Kidney (tissue), 14 donors: ENCODE results near the gene COX8A. TPM values are rescaled to one million over a fixed set of nuclear protein-coding genes. Genes with fewer than 3 reads are reported as not detected.
A peak's percentile ranks its signal among the peaks of the same experiment; 100 is the strongest.

Source experiments
- DNase-seq, 5 donors: peaks; one replicate each; pipeline ENCODE4 v3.0.0-alpha.2; 2013 to 2020
- FAIRE-seq: peaks from 2 replicates; lab custom pipeline; 2012; peaks lifted over from hg19 to GRCh38; lab: Jason Lieb, UNC
- H3K27ac ChIP-seq, 2 donors: one replicate each; pipeline ENCODE4 v1.7.0; 2013; ENCODE audit warnings: low read depth in 2 of 2, low read length in 2 of 2, inconsistent platforms in 1 of 2
- H3K27me3 ChIP-seq: one replicate; pipeline ENCODE4 v1.7.1; 2013; ENCODE audit warnings: low read length, inconsistent platforms; ENCODE audit not compliant: control insufficient read depth, insufficient read depth
- H3K36me3 ChIP-seq, 3 donors: one replicate each; pipeline versions ENCODE4 v1.7.0 to v1.7.1; 2013; ENCODE audit warnings: low read length in 3 of 3, control low read depth in 1 of 3, inconsistent platforms in 1 of 3; ENCODE audit not compliant: insufficient read depth in 3 of 3, control insufficient read depth in 2 of 3
- H3K4me1 ChIP-seq, 3 donors: one replicate each; pipeline versions ENCODE4 v1.7.0 to v1.7.1; 2013; ENCODE audit warnings: low read length in 3 of 3, inconsistent platforms in 1 of 3, low read depth in 1 of 3; ENCODE audit not compliant: control insufficient read depth in 2 of 3, insufficient read depth in 2 of 3
- H3K4me3 ChIP-seq, 3 donors: one replicate each; pipeline versions ENCODE4 v1.7.0 to v1.8.1; 2013; ENCODE audit warnings: low read length in 3 of 3, control low read depth in 1 of 3, inconsistent platforms in 1 of 3
- H3K9ac ChIP-seq, 3 donors: one replicate each; pipeline versions ENCODE4 v1.7.0 to v1.7.1; 2013; ENCODE audit warnings: low read length in 3 of 3, control low read depth in 1 of 3, inconsistent platforms in 1 of 3
- H3K9me3 ChIP-seq, 3 donors: one replicate each; pipeline versions ENCODE4 v1.7.0 to v1.7.1; 2013; ENCODE audit warnings: low read length in 3 of 3, control low read depth in 1 of 3, inconsistent platforms in 1 of 3; ENCODE audit not compliant: control insufficient read depth in 2 of 3, insufficient read depth in 1 of 3
- intact Hi-C: fragments of 100-400 bp; cut with DNase I; formaldehyde crosslinking; loops from one replicate; pipeline ENCODE4 v1.11.1; 2022
- polyA plus RNA-seq: library from polyadenylated mRNA; stranded (reverse); fragments of 350-450 nt; fragmentation: Illumina TruSeq; extraction: RNeasy Lipid Tissue Mini Kit (QIAGEN cat#74804); gene quantifications from one replicate; pipeline ENCODE4 v1.2.3, GENCODE V29; 2014; ENCODE audit warnings: low read depth, low replicate concordance; ENCODE audit not compliant: insufficient read depth
- total RNA-seq: library from RNA; stranded (reverse); fragmentation: NEBNext Ultra II Directional; extraction: Animal tissue kit (Norgen Biotek cat#: 25700); gene quantifications from one replicate; pipeline ENCODE4 v1.2.1, GENCODE V29; 2021
- TF ChIP-seq, protein P1 (sequence below): IDR thresholded peaks from 3 replicates; pipeline ENCODE4 v1.5.1; 2012; ENCODE audit warnings: mild to moderate bottlenecking, moderate library complexity, borderline replicate concordance; ENCODE audit not compliant: insufficient read depth; ENCODE audit errors: extremely low read depth
- donor health status: control.
- donor health status: control.
- donor health status: control.
- donor health status: control.
- donor health status: control.
- donor health status: DM: yes; HTN: yes; CAD: no.
- donor health status: Normal renal cell carcinoma (clear cell type).

COX8A gene
- total and polyA plus RNA-seq, 2 donors from 2014 or later, result 320 to 2,092 TPM

DNA sequence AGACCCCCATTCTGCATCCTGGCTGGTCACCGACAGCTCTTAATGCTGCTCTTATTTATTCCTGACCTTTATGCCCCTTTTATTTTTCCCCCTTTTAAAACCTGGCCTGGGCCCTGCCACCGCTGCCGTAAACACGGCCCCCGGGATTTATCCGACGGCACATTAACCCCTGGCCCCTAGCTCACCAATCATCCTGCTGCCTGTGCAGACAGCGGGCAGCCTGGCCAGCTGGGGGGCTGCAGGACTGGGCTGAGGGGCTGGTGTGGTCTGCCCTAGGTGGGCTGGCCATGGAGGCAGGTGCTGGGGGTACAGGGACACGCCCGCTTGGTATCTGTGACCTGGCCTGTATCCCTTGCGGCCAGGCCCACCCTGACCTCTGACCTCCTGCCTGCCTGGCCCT is 39.9 kb downstream of the COX8A start:
- no peak overlapping the region for H3K27ac ChIP-seq
- H3K36me3 ChIP-seq, result no peaks in the 10 kb centered on the region
- H3K4me1 ChIP-seq, result peaks cover 0 to 14% (median 0%) of the 10 kb centered on the region in 3 donors
- no peak overlapping the region for H3K4me3 ChIP-seq
- FAIRE-seq, result no peak
- no peaks in the 10 kb centered on the region for H3K27me3 ChIP-seq
- DNase-seq, result peak in 4 of 5 donors; percentile 62 to 80 (median 75)
- no peaks in the 10 kb centered on the region for H3K9me3 ChIP-seq
- intact Hi-C loops, result no loop called here
- H3K9ac ChIP-seq, result no peak overlapping the region
- TF ChIP-seq, protein P1, sequence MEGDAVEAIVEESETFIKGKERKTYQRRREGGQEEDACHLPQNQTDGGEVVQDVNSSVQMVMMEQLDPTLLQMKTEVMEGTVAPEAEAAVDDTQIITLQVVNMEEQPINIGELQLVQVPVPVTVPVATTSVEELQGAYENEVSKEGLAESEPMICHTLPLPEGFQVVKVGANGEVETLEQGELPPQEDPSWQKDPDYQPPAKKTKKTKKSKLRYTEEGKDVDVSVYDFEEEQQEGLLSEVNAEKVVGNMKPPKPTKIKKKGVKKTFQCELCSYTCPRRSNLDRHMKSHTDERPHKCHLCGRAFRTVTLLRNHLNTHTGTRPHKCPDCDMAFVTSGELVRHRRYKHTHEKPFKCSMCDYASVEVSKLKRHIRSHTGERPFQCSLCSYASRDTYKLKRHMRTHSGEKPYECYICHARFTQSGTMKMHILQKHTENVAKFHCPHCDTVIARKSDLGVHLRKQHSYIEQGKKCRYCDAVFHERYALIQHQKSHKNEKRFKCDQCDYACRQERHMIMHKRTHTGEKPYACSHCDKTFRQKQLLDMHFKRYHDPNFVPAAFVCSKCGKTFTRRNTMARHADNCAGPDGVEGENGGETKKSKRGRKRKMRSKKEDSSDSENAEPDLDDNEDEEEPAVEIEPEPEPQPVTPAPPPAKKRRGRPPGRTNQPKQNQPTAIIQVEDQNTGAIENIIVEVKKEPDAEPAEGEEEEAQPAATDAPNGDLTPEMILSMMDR, result no peak

DNA sequence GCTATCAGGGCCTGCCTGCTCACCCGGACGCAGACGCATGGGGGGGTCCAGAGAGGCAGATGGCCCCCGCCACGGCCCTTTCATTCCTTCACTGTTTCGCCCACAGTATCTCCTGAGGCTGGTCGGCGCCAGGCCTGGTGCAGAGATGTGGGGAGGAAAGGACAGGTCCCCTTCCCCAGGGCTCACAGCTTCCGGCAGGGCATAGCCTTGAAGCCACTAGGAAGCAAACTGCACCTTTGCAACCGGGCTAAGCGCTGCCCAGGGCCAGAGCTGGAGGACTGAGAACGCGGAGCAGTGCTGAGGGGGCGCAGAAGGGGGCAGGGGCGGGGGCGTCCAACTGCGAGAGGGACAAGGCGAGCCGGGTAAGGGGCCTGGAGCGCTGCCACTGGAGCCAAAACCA is 41.1 kb downstream of the COX8A start:
- TF ChIP-seq, protein P1, result no peak
- intact Hi-C loops, result no loop called here

DNA sequence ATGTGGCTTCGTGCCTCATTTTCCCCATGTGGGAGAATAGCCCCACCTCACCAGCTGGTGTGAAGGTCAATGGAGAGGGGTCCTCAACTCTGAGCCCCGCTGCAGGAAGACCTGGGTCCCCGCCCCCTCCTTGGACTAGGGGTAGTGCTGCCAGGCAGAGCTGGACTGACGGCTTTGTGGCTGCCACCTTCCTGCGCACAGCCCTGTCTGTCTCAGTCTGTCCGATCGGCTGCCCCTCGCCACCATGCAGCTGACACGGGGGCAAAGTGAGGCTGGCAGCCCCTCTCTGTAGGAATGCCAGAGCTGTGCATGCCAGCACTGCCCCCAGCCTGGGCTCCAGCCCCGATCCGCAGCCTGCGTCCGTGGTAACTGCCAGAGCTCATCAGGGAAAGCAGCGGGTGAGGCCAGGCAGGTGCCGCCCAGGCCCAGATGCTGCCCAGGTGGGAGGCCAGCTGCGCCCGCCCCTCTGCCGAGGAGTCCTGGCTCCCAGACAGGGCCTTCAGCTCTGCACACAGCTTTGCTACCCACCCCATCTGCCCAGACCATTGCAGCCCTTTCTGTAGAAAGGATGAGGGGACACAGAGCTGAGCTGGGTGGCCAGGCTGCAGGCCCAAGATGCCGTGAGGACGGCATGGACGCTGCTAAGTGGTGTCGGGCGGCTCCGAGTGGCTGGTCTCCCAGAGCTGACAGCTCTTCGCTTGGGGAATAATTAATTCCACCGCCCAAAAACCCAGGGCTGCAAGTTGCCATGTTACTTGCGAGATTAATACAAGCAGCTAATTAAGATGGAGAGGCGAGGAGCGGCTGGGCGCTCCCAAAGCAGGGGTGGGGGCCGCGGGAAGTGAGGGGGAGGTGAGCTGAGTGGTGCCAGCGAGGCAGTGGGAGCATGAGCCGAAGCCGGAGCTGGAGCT is 41.8 kb downstream of the COX8A start:
- TF ChIP-seq, protein P1, result no peak
- Histone ChIP-seq H3K36me3 (no peaks in the 10 kb centered on the region), H3K27me3 (no peaks in the 10 kb centered on the region), H3K4me3 (no peak overlapping the region), H3K4me1 (peaks cover 0 to 21% (median 4%) of the 10 kb centered on the region in 3 donors), H3K9me3 (no peaks in the 10 kb centered on the region), H3K27ac (no peak overlapping the region), H3K9ac (no peak overlapping the region)
- DNase-seq, result peak in 2 of 5 donors; percentile 29 to 34
- FAIRE-seq, result no peak
- intact Hi-C loops, result no loop called here

More for the DNA sequence above, 41.1 kb downstream of the COX8A start:
- Histone ChIP-seq H3K9ac (no peak overlapping the region), H3K27ac (no peak overlapping the region), H3K4me3 (no peak overlapping the region), H3K9me3 (no peaks in the 10 kb centered on the region), H3K4me1 (peaks cover 0 to 18% (median 4%) of the 10 kb centered on the region in 3 donors), H3K27me3 (no peaks in the 10 kb centered on the region), H3K36me3 (no peaks in the 10 kb centered on the region)
- DNase-seq (no peak), FAIRE-seq (no peak)
